RWPE2 (cell line): ENCODE results near the gene MMADHC.

ENCODE experiments used
- ATAC-seq: fragments of 200-7000 bp; cut with Tn5 transposase; 3 replicates; pipeline ENCODE4 v1.9.1; 2021; ENCODE audit warnings: low read depth
- DNase-seq: peaks from one replicate; pipeline ENCODE4 v3.0.0-alpha.2; 2020; ENCODE audit warnings: low spot score
- H3K27ac ChIP-seq: fragments of 450-650 bp; 2 replicates; pipeline ENCODE4 v1.5.1; 2017; ENCODE audit warnings: mild to moderate bottlenecking; ENCODE audit not compliant: poor library complexity, severe bottlenecking
- H3K27me3 ChIP-seq: fragments of 250-450 bp; sonication (Bioruptor Pico); 2 replicates; pipeline ENCODE4 v1.5.1; 2021; ENCODE audit warnings: mild to moderate bottlenecking, moderate library complexity; ENCODE audit not compliant: insufficient read depth, poor library complexity, severe bottlenecking
- H3K36me3 ChIP-seq: fragments of 250-450 bp; sonication (Bioruptor Pico); 2 replicates; pipeline ENCODE4 v1.5.1; 2020; ENCODE audit warnings: low read depth, mild to moderate bottlenecking, moderate library complexity
- H3K4me1 ChIP-seq: fragments of 250-450 bp; sonication (Bioruptor Pico); 2 replicates; pipeline ENCODE4 v1.5.1; 2021; ENCODE audit warnings: mild to moderate bottlenecking, moderate library complexity; ENCODE audit not compliant: insufficient read depth, poor library complexity, severe bottlenecking
- H3K4me3 ChIP-seq: fragments of 250-450 bp; sonication (Bioruptor Pico); 2 replicates; pipeline ENCODE4 v1.5.1; 2021; ENCODE audit warnings: mild to moderate bottlenecking, moderate library complexity; ENCODE audit not compliant: severe bottlenecking
- H3K9me3 ChIP-seq: fragments of 250-450 bp; sonication (Bioruptor Pico); 2 replicates; pipeline ENCODE4 v1.5.1; 2021; ENCODE audit warnings: mild to moderate bottlenecking, moderate library complexity; ENCODE audit not compliant: severe bottlenecking
- TF ChIP-seq, protein P1 (sequence below): fragments of 450-650 bp; IDR thresholded peaks from one replicate; pipeline ENCODE4 v1.5.1; 2017; ENCODE audit warnings: mild to moderate bottlenecking, moderate library complexity; ENCODE audit not compliant: poor library complexity, severe bottlenecking

The MMADHC gene

DNA sequence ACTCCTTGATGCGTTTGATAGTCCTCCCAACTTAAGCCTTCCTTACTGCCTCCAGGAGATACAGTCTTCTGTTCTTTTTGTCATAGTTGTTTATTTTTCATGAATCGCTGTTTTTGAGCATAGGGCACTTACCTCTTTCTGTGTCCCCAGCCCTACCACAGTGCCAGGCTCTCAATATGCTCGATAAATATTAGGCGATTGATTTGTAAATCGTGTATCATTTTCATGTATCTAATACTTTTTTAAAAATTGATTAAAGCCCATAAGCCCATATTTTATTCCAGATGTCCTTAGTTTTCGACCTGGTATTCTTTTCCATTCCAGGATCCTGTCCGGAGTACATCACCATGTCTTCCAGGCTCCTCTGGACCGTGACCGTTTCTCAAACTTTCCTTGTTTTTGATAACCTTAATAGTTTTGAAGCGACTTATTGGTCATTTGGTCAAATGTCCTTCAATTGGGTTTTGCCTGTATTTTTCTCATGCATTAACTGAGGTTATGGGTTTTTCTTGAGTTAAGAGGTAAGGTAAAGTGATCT is 444 bp upstream of the MMADHC start:
- TF ChIP-seq, protein P1, sequence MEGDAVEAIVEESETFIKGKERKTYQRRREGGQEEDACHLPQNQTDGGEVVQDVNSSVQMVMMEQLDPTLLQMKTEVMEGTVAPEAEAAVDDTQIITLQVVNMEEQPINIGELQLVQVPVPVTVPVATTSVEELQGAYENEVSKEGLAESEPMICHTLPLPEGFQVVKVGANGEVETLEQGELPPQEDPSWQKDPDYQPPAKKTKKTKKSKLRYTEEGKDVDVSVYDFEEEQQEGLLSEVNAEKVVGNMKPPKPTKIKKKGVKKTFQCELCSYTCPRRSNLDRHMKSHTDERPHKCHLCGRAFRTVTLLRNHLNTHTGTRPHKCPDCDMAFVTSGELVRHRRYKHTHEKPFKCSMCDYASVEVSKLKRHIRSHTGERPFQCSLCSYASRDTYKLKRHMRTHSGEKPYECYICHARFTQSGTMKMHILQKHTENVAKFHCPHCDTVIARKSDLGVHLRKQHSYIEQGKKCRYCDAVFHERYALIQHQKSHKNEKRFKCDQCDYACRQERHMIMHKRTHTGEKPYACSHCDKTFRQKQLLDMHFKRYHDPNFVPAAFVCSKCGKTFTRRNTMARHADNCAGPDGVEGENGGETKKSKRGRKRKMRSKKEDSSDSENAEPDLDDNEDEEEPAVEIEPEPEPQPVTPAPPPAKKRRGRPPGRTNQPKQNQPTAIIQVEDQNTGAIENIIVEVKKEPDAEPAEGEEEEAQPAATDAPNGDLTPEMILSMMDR: no peak
- Histone ChIP-seq H3K4me1 (peaks cover 6% of the 10 kb centered on the region), H3K4me3 (peak overlapping the region; percentile 72), H3K36me3 (peaks cover 36% of the 10 kb centered on the region), H3K27me3 (no peaks in the 10 kb centered on the region), H3K27ac (peak overlapping the region; percentile 83), H3K9me3 (no peaks in the 10 kb centered on the region)
- no peak for DNase-seq
- no peak; the same call in 2 of the 3 replicates for ATAC-seq

DNA sequence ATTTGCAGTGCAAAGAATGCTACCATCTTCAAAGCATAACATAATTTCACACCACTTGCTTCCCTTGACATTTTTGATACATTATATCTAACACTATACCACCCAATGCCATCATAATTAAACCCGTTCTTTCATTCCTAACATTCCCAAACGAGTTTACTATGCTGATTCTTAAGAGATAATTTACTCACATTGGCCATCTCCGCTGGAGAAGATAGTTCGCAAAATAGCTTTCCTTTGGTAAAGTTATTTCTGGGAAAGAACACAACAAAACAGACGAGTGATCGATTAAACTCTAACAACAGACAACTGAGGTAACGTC is 716 bp downstream of the MMADHC start:
- peaks cover 6% of the 10 kb centered on the region for H3K4me1 ChIP-seq
- H3K9me3 ChIP-seq: no peaks in the 10 kb centered on the region
- TF ChIP-seq, protein P1: no peak
- no peaks in the 10 kb centered on the region for H3K27me3 ChIP-seq
- H3K27ac ChIP-seq: peak overlapping the region; percentile 83
- ATAC-seq: no peak
- H3K4me3 ChIP-seq: peak overlapping the region; percentile 72
- DNase-seq: no peak
- H3K36me3 ChIP-seq: peaks cover 48% of the 10 kb centered on the region

DNA sequence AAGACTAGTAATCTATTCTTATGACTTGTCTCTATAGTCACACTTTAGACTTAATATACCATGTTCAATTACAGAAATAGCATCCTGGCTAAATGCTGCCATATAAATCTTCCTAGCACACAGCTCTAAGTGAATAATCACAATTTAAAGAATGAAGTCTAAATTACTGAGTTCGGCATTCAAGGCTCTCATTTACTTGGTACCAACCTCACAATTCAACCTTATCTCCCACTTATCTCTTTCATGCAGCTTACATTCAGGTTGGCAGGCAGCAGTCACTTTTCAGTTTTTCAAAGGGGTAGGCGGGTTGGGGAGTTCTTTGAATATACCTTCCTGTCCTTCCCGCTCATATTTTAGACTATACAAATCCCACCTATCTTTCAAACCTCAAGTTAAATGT is 1.5 kb downstream of the MMADHC start:
- no peak for ATAC-seq
- peaks cover 6% of the 10 kb centered on the region for H3K4me1 ChIP-seq
- peak overlapping the region; percentile 83 for H3K27ac ChIP-seq
- peak overlapping the region; percentile 72 for H3K4me3 ChIP-seq
- TF ChIP-seq, protein P1: no peak
- peaks cover 56% of the 10 kb centered on the region for H3K36me3 ChIP-seq
- no peaks in the 10 kb centered on the region for H3K27me3 ChIP-seq
- no peak for DNase-seq
- no peaks in the 10 kb centered on the region for H3K9me3 ChIP-seq

DNA sequence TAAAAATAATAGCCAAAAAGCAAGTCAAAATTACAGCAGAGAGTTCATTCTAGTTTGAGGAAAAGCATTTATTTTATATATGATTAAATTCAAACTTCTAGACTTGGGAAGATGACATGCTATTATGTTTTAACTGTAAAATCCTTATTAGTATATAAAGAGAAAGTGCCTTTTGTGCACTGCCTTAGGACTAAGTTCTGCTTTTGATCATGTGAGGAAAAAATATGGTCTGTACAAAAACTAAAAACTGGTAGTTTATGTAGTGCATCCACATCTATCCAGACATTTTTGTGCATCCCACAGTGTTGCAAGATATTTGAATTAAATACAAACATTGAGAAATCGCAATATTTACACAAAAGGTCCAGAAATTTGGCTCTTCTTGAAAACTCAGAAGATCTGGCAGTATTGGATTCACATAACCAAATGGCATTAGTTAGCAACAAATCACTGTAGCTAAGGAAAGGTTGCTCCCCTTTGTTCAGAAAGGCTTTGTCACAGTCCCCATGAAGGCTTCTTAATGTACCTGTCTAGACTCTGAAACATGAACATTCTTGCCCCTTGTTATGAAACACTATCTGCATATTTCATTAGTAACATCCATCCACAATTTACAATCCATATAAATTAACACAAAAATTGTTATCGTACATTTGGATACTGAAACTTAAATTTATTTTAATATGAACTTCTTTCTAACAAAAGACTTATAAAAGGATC is 2.2 kb downstream of the MMADHC start:
- peaks cover 63% of the 10 kb centered on the region for H3K36me3 ChIP-seq
- no peak for DNase-seq
- no peak overlapping the region for H3K4me3 ChIP-seq

More for the DNA sequence above, 2.2 kb downstream of the MMADHC start:
- H3K27ac ChIP-seq: no peak overlapping the region
- peaks cover 6% of the 10 kb centered on the region for H3K4me1 ChIP-seq
- H3K27me3 ChIP-seq: no peaks in the 10 kb centered on the region
- H3K9me3 ChIP-seq: no peaks in the 10 kb centered on the region
- TF ChIP-seq, protein P1: no peak
- ATAC-seq: no peak
